CD4-positive, alpha-beta T cell treated with Interleukin-2 at 100 ng/mL for 4 hours (primary cell): ENCODE measurements around the gene MMP10.
"Not testable (repeated sequence)": the region's sequence is repeated elsewhere in the genome, so short reads cannot be mapped to it uniquely, and the experiment has no call there.

Experiments used
- DNase-seq: peaks from one replicate; pipeline ENCODE4 v3.0.0-alpha.2; 2020; ENCODE audit warnings: low spot score

The MMP10 gene

GRCh38 chr11:102783016-102783415 lies 2.6 kb upstream of the MMP10 start:
- no peak for DNase-seq

GRCh38 chr11:102781676-102782075 lies 1.2 kb upstream of the MMP10 start:
- no peak for DNase-seq

DNA sequence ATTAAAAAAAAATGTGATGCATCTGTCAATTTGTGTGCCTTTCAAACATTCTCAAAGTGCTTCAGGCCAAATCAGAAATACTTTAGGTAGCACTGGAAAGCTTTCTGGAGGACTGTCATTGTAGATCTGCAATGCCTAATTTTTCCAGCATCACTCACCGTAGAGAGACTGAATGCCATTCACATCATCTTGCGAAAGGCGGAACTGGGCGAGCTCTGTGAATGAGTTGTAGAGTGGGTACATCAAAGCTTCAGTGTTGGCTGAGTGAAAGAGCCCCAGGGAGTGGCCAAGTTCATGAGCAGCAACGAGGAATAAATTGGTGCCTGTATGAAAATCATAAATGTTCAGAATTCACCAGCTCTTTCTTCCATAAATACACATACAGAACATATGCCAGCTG lies 4.0 kb downstream of the MMP10 start:
- no peak for DNase-seq

DNA sequence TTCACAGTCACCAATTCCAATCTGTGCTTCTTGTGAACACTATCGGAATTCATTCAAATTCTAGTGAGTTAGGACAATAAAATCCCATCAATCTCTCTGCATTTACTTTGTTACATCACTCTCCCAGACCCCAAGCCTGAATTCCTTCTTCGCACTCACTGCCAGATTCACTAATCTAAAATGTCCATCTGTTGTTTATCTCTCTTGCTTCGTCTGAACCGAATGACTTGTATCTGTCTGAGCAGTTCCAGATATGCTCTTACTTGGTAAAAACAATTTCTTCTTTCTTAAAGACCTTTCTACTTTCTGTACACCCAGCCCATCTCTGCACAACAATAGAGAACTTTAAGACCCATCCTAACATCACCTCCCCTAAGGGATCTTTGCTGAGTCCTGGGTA lies 7.0 kb downstream of the MMP10 start:
- DNase-seq, result no peak

DNA sequence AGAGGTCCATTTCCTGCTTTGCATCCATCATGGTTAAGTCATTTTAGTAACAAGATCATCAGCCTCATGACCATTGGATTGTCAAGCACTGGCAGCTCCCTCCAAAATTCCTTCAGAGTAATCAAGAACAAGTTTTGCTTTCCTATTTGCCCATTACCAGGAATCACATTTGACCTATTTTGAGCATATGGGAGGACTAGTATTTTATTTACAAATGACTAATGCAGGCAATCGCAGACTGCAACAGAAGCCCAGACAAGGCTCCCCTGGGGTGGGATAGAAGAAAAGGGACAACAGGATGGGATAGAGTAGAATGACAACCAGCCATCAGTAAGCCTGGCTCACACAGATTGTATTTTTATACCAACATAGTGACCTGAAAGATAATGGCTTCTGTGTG lies 9.1 kb downstream of the MMP10 start:
- no peak for DNase-seq

DNA sequence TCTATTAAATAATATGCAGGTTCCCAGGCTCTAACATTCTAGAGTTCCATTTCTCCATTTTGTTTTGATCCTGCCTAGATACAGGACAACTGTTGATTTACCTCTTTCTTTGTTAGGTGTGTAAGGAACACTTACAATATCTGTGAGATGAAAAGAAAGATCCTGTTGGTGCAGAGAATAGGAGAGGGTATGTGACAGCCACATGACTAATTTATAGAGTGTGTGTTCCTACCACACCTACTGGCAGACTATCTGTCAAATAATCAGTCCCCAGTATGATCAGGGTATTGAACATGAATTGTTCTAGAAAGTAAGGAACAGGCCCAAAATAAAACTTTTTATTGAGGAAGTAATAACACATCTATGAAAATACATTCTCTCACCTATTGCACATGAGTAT lies 10.2 kb downstream of the MMP10 start:
- no peak for DNase-seq

- DNase-seq, result no peak
These were observed 12.6 kb downstream of the MMP10 start for GRCh38 chr11:102767800-102768199.

DNA sequence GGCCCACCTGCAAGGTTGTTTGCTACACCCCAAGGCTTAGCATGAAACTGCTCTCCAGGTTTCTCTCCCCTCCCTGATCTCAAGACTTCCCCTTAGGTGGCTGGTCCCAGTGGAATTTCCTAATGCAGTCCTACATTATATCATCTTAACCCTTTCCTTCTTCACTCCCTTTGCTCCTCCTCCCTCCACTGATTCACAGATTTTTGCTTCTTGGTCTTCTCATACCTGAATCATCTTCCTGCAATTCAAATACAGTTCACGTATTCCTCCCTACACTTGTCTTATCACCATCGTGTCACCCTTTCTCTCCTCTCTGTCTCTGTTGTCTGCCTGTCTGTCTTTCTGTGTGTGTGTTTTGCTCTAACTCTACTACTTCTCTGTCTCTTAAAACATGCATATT lies 17.0 kb downstream of the MMP10 start:
- DNase-seq, result no peak

DNA sequence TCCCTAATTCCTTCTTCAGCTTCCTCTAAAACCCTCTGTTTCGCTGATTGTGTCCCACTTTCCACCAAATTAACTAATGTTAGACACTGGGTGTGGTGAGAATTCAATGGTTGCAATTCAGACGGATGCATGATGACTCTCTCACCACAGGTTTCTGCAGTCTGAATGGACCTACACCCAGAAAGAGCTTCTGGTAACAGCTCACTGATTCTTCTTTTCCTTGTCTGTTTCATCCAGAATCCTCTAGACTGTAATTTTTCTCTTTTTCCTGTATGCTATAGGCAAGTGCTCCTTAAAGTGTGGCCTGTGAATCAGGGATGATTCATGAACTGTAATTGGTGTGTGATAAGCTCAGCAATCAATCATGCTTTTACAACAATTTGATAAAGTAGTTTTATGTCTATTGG lies 18.1 kb downstream of the MMP10 start:
- DNase-seq, result no peak

DNA sequence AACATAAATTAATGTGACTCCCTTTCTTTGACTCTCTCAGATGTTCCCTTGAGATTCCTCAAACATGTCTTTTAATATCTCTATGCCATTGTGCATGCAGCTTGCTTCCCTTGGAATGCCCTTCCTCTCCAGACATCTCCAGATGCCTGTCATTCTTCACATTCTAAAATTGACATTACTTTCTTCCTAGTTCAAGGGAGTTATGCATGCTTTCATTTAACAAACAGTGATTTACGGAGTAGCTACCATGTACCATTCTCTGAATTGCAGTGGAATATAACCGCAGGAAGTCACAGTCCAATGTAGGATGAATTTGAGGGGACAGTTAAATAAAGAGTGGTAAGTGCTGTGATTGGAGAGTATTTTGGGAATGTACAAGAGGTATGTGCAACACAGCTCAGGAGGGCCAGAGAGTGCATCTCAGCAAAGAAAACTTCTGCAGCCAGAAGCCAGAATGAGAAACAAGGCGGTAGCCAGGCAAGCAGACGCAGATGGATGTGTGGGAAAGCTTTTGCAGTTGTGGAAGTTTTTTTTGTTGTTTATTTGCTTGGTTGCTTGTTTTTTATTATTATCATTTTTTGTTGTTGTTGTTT lies 18.7 kb downstream of the MMP10 start:
- no peak for DNase-seq

DNA sequence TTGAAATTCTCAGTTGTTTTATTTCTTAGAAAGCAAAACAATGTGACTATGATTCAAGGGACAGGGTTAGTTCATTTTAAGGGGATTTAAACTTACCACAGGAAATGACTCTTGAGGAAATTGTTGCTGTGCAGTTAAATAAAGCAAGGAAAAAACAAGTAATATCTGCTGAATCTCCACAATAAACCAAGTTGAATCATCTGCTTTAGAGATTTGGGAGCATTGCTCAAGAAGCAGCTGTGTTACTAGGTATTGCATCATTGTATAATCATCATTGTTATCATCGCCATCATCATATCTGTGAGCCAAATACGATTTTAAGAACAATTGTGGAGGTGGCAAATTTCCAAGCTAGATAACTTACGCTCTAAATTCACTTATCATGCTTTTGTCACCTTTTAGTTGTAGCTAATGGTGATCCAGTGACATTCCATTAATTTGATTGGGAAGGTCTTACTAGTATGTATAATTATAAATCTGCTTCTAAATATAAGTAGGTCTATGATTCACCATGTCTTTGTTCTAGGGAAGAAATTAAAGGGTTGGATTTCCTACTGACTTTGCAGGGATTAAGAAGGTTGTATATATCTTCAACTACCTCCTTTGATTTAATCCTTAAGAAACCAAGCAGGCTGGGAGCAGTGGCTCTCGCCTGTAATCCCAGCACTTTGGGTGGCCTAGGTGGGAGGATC lies 19.9 kb downstream of the MMP10 start:
- DNase-seq, result no peak

- no peak for DNase-seq
These were observed 22.4 kb downstream of the MMP10 start for GRCh38 chr11:102757823-102758549.

- no peak for DNase-seq
These were observed 27.2 kb downstream of the MMP10 start for GRCh38 chr11:102753267-102753666.

DNA sequence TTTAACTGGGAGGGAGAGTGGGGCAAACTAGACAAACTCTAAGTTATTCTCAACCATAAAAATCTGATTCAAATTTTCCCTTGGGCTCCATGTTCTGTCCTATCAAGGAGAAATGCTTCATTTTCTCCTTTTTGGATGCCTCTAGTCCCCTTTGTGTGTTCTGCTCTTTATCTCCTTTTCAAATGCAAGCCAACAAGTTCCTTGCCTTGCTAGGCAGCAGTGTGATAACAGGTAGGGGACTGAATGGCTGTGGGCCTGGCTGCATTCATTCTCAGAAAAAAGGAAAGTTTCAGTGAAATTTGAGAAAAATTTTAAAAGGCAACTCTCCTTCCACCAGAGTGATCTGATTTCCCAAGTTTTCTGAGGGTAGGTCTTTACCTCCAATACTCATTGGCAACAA lies 28.8 kb downstream of the MMP10 start:
- DNase-seq, result no peak

DNA sequence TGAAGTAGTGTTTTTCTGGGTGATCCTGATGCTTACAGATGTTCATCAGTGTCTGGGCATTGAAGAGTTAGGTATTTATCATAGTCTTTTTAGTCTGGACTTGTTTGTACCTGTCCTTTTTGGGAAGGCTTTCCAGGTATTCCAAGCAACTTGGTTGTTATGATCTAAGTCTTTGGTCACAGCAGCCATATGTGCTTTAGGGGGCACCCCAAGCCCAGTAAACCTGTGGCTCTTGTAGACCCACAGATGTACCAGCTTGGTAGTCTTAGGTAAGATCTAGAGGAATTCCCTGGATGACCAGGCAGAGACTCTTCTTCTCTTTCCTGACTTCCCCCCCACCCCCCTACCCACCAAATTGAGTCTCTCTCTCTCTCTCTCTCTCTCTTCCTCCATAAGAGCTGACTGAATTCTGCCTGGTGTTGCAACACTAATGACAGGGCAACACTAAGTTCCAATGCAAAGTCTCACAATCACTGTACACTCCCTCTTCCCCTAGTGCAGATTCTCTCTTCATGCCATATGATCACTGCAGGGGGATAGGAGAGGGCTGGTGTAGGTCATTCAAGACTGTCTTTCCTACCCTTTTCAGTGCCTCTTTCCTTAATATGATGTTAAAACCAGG lies 31.2 kb downstream of the MMP10 start:
- no peak for DNase-seq

- DNase-seq, result not testable (repeated sequence)
These were observed 33.5 kb downstream of the MMP10 start for GRCh38 chr11:102746746-102747578.

- no peak for DNase-seq
These were observed 45.8 kb downstream of the MMP10 start for GRCh38 chr11:102734650-102735049.

DNA sequence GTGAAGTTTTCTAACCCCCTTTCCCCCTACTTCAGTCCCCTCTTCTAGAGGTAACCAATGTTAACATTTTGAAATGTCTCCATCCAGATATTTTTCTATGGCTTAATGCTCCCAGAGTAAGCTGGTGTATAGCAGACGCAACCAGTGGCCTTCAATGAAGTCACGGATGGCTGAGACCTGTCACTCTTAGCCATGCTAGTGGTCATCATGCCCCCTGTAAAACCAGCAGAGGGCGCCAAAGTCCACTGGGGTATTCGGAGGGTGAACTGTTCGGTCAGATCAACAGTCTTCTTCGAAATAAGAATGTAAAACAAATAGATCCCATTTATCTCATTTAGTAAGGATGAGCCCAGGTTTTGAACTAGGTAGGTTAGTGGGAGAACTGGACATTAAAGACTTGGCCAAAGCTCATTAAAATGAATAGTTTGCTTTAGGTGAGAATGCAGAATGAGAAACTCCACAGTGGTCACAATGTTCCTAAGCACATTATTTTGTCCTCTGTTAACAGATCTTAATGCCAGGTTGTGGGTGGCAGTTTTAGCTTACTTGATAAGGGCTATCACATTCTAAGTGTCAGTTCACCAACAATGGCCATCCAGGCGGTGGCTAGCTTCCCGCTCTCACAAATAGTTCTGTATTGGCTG lies 47.1 kb downstream of the MMP10 start:
- peak; percentile 27 for DNase-seq

GRCh38 chr11:102730944-102731343 lies 49.5 kb downstream of the MMP10 start:
- DNase-seq, result not testable (repeated sequence)

DNA sequence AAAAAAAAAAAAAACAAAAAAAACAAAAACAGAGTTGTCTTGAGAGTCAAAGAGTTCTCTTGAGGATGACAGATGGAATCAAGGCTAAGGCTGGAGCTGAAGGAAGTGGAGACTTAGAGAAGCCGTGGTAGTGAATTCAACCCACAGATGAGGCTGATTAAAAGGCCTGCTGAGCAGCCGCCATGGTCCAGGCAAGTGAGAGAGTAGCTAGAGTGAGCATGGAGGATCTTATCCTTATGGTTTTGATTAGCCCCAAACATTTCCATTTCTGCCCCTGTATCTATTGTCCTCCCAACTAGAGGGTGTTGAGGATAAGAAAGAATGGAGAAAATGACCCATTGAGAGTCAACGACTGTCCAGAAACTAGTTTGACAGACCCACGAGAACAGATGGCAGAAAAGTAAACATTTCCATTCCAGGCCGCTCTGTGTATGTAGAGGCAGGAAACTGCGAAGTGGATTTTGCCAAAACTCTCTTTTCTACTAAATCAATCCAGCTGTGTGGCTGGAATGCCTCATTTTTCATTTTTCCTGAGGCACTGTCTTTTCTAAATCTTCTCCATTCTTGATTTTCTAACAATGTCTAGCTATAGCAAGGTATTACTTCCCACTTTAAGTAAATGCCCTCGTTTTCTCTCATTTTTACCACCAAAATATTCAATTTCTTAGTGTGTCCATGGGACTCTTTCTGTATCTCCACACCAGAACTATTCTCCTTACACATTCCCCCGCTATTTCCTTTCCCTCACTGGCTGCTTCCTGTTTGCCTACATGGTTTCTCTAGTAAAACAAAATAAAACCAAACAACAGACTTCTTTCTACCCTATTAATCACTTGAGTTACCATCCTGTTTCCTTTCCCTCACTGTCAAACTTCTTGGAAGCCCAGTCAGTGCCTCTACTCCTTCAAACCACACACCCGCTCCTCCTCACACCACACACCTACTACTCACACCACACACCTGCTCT lies 50.3 kb downstream of the MMP10 start:
- DNase-seq, result no peak
